GM12891 (cell line): ENCODE results near the gene CFAP53.
"Not testable (repeated sequence)": the region's sequence is repeated elsewhere in the genome, so short reads cannot be mapped to it uniquely, and the experiment has no call there.

Source experiments
- DNase-seq: peaks from one replicate; pipeline ENCODE4 v3.0.0; 2011; ENCODE audit warnings: low spot score; ENCODE audit not compliant: insufficient read length
- FAIRE-seq: peaks from 2 replicates; lab custom pipeline; 2011; peaks lifted over from hg19 to GRCh38; lab: Jason Lieb, UNC
- PAX5 ChIP-seq: IDR thresholded peaks from 2 replicates; pipeline ENCODE4 v1.6.1; 2011; ENCODE audit warnings: low read length, moderate library complexity, mild to moderate bottlenecking; ENCODE audit not compliant: insufficient read depth, severe bottlenecking
- POLR2A ChIP-seq: IDR thresholded peaks from 2 replicates; pipeline ENCODE4 v1.6.1; 2011; ENCODE audit warnings: low read depth, low read length, control low read depth
- POLR2AphosphoS5 ChIP-seq: IDR thresholded peaks from 2 replicates; pipeline ENCODE4 v1.6.1; 2011; ENCODE audit warnings: low read depth, low read length, control low read depth
- POU2F2 ChIP-seq: IDR thresholded peaks from 2 replicates; pipeline ENCODE4 v1.6.1; 2011; ENCODE audit warnings: low read depth, mild to moderate bottlenecking, control low read depth, low read length, moderate library complexity
- SPI1 ChIP-seq: IDR thresholded peaks from 2 replicates; pipeline ENCODE4 v1.6.1; 2011; ENCODE audit warnings: low read depth, low read length, control low read depth
- TAF1 ChIP-seq: IDR thresholded peaks from 2 replicates; pipeline ENCODE4 v1.6.1; 2011; ENCODE audit warnings: low read depth, low read length, control low read depth

The CFAP53 gene

GRCh38 chr18:50231621-50232020 is 34.7 kb downstream of the CFAP53 start:
- DNase-seq: no peak
- FAIRE-seq: no peak
- TF ChIP-seq POLR2A: no peak
- TF ChIP-seq POLR2AphosphoS5: no peak
- no peak for TF ChIP-seq TAF1

- DNase-seq, FAIRE-seq: not testable (repeated sequence)
These were observed 46.0 kb downstream of the CFAP53 start for GRCh38 chr18:50220249-50220648.

- no peak for DNase-seq
- TF ChIP-seq POU2F2: no peak
- no peak for TF ChIP-seq POLR2AphosphoS5
- no peak for TF ChIP-seq PAX5
- TF ChIP-seq TAF1: no peak
- peak; percentile 75 for FAIRE-seq
These were observed 47.7 kb downstream of the CFAP53 start for GRCh38 chr18:50218432-50219197.

DNA sequence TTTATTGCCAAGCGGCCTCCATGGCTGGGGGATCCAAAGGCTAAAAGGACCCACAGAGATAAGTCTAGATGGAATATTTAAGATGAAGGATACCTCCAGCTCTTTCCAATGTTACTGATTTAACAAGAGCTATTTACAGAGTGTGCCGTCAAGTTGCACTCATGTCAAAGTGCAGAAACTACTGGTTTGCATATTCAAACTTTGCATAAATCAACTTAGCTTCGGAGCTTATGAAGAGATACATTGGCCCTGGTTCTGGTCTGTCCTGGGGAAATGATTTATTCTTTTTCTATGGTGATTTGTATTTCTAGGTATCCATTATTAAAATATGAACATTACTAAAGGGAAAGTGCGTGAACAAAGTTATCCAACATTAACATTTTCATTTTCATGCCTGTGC is 57.0 kb downstream of the CFAP53 start:
- TF ChIP-seq POLR2AphosphoS5 (no peak), PAX5 (no peak), TAF1 (no peak), POLR2A (no peak), POU2F2 (no peak), SPI1 (no peak)
- no peak for FAIRE-seq

DNA sequence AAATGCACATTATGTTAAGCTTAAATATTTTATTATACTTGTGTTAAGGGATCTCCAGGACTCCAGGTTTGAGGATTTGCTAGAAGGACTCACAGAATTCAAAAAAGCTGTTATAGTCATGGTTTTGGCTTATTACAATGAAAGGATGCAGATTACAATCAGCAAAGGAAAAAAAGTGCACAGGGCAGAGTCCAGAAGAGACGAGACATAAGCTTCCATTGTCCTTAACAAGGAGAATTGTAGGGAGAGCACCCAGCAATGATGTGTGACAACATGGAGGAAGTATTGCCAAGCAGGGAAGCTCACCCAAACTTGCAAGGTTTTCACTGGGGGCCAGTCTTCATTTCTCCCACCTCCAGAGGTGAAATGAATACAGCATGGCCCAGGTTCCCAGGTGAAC is 58.6 kb downstream of the CFAP53 start:
- DNase-seq: no peak
- no peak for TF ChIP-seq POLR2A
- no peak for TF ChIP-seq TAF1
- TF ChIP-seq POU2F2: no peak
- no peak for TF ChIP-seq PAX5
- TF ChIP-seq POLR2AphosphoS5: no peak
- no peak for TF ChIP-seq SPI1
- no peak for FAIRE-seq

More for the DNA sequence above, 57.0 kb downstream of the CFAP53 start:
- DNase-seq: no peak

DNA sequence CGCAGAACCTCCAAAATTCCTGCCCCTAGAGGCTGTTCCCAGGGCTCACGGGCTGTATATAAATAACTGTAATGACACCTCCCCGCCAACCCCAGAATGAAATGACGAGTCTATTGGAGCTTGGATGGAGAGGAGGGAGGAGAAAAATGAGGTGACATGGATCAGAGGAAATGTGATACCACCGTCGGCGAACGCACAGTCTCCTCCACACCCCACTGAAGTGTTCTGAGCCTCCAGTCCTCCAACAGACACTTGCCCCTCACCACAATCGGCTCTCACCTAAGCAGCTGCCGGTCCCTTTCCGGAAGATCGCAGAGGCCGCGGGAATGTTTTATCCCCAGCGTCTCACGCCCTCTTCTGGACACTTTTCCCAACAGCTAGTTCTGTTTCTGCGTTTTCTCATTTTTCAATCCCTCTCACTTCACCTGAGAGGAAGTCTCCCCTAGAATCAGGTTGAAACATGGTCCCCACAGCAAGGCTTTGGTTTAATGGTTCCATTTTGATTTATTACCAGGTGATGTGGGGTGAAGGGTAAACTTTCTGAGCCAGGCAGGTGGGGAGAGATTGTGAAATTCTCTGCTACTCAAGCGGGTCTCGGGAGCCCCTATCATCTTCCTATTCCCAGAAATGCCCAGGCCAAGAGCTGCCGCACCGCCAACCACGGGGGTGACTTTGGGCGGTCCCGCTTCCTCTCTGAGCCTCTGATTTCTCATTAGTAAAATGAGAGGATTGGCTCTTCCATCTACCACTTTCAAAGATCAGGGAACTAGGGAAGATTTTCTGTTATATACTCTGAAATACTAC is 62.3 kb downstream of the CFAP53 start:
- FAIRE-seq (peak; percentile 68), DNase-seq (no peak)
- TF ChIP-seq POU2F2: no peak
- TF ChIP-seq POLR2AphosphoS5: no peak
- TF ChIP-seq POLR2A: no peak
- TF ChIP-seq PAX5: no peak

DNA sequence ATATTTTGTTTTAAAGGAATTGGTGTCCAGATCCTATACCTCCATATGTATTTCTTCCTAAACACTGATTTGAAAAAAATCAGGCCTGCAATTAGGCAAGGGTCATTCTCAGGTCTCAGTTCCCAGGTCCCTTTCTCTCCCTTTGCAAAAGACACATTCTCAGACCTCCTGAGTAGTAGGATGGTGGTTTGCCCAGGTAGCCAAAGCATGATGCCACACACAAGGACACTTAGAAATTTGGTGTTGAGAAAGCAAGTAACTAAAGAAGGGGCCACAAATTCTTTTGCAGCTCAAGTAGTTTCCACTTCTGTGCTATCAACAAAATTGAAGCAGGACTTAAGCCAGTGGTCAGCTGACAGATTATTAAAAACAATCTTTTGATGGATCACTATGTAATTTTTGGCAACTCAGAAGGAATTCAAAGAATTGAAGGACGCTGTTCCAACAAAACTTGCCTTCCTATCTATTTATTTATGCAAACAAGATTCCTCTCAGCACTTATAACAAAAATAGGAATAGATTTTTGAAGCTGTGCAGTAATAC is 64.7 kb downstream of the CFAP53 start:
- FAIRE-seq (no peak), DNase-seq (no peak)
- TF ChIP-seq SPI1: no peak
- no peak for TF ChIP-seq TAF1
- no peak for TF ChIP-seq PAX5
- TF ChIP-seq POU2F2: no peak

- FAIRE-seq: no peak
- TF ChIP-seq POU2F2 (no peak), SPI1 (no peak), POLR2AphosphoS5 (no peak), TAF1 (no peak), POLR2A (no peak), PAX5 (no peak)
- DNase-seq: no peak
These were observed 66.4 kb downstream of the CFAP53 start for GRCh38 chr18:50199921-50200320.

DNA sequence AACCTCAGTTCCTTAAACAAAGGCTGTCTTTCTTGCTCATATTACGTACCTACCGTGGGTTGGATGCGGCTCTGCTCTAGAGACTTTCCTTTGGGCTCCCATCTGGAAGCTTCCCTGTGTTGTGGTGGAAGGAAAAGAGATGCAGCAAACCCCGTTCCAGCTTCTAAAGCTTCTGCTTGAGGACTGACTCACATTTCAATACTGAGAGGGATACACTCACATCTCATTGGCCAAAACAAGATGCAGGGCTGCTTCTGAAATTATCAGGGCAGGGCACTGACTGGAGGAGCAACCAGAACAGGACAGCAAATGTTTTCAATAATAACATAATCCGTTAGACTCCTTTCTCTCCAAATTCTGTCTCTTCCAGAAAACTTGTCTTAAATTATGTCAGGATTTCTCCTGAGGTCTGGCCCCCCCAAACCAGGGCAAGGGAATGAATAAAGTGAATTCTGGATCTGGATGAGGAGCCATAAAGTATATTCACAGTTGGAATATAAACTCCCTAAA is 66.9 kb downstream of the CFAP53 start:
- no peak for FAIRE-seq

DNA sequence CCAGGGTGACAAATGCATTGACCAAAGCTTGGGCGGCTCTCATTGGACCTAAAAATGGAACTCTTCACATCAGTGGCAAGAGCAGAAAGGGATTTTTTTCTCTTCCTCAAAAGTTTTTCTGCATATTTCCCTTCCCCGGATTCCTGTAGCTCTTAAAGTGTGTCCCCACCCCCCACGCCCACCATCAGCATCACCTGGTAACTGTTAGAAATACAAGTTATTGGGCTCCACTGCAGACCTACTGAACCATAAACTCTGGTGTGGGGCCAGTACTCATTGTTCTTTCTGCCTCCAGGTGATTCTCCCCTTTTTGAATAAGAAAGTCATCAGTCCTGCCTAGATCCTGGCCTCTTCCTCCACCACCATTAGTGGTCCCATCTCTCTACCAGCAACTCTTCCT is 70.0 kb downstream of the CFAP53 start:
- DNase-seq: no peak
- no peak for TF ChIP-seq PAX5
- no peak for TF ChIP-seq TAF1
- no peak for TF ChIP-seq POLR2AphosphoS5
- no peak for TF ChIP-seq SPI1
- no peak for TF ChIP-seq POU2F2
- TF ChIP-seq POLR2A: no peak
- no peak for FAIRE-seq

More for the DNA sequence above, 66.9 kb downstream of the CFAP53 start:
- DNase-seq: no peak
- TF ChIP-seq POLR2AphosphoS5: no peak
- TF ChIP-seq POLR2A: no peak
- no peak for TF ChIP-seq TAF1
